ENCODE results near the gene PARD3B.

DNA sequence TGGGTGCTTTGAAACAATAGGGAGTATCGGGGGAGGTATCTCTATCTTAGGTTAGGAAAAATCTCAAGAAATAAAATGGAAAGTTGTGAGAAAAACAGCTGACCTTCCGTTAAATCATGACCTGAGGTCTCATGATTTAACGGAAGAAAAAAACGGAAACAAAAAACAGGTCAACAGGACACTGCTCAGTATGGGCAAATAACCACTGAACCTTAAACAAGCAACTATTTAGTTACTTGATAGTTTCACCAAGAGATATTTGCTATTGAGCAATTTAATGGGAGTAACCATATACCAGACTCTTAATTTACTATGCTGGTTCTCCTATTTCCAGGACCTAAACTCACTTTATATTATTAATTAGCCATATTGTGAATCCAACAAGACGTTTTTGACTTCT lies 150.8 kb downstream of the PARD3B start:
- TF ChIP-seq POLR2A (IDR thresholded peaks at IDR 0.05) = no peak
- TF ChIP-seq, protein P1, sequence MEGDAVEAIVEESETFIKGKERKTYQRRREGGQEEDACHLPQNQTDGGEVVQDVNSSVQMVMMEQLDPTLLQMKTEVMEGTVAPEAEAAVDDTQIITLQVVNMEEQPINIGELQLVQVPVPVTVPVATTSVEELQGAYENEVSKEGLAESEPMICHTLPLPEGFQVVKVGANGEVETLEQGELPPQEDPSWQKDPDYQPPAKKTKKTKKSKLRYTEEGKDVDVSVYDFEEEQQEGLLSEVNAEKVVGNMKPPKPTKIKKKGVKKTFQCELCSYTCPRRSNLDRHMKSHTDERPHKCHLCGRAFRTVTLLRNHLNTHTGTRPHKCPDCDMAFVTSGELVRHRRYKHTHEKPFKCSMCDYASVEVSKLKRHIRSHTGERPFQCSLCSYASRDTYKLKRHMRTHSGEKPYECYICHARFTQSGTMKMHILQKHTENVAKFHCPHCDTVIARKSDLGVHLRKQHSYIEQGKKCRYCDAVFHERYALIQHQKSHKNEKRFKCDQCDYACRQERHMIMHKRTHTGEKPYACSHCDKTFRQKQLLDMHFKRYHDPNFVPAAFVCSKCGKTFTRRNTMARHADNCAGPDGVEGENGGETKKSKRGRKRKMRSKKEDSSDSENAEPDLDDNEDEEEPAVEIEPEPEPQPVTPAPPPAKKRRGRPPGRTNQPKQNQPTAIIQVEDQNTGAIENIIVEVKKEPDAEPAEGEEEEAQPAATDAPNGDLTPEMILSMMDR (IDR thresholded peaks at IDR 0.05) = no peak
